Endothelial cell of umbilical vein (primary cell): ENCODE data around the gene RAB44. TPM values are rescaled to one million over a fixed set of nuclear protein-coding genes. Genes with fewer than 3 reads are reported as not detected.

Experiments used
- BruUV-seq: library from RNA; stranded (reverse); fragments of 400-500 nt; replicated peaks from 2 replicates; lab custom pipeline; 2021; lab: Mats Ljungman, UMichigan
- CTCF ChIA-PET: fragments of 300-600, 350-600 bp; sonication (Branson Sonifier 250); formaldehyde crosslinking; loops from one replicate; lab custom pipeline; 2021; ENCODE audit warnings: antibody characterized with exemption, inconsistent platforms; lab: Charles Lee
- POLR2A ChIA-PET: fragments of 300-600, 350-600 bp; sonication (Branson Sonifier 250); formaldehyde crosslinking; loops from one replicate; lab custom pipeline; 2021; ENCODE audit warnings: antibody characterized with exemption, inconsistent platforms; lab: Charles Lee
- DNase-seq: peaks from one replicate; pipeline ENCODE4 v3.0.0-alpha.2; 2011; ENCODE audit warnings: low read depth, low spot score
- FAIRE-seq: peaks from 2 replicates; lab custom pipeline; 2011; peaks lifted over from hg19 to GRCh38; lab: Jason Lieb, UNC
- H2AFZ ChIP-seq: 2 replicates; pipeline ENCODE4 v1.6.0; 2012; ENCODE audit warnings: low read depth, low read length, control low read depth, inconsistent platforms
- H3K27ac ChIP-seq: 2 replicates; pipeline ENCODE4 v1.5.1; 2011; ENCODE audit warnings: low read depth, mild to moderate bottlenecking, control low read depth, low read length, moderate library complexity; ENCODE audit not compliant: insufficient read depth
- H3K27me3 ChIP-seq, 2 experiments: 2 replicates each; pipeline versions ENCODE4 v1.6.0 to v1.6.1; 2011; ENCODE audit warnings: low read length in 2 of 2, mixed read lengths in 1 of 2; ENCODE audit not compliant: control insufficient read depth in 2 of 2, insufficient read depth in 2 of 2
- H3K36me3 ChIP-seq, 2 experiments: 2 replicates in 1 of 2; 3 replicates in 1 of 2; pipeline ENCODE4 v1.5.1; 2011; ENCODE audit warnings: low read length in 2 of 2, mild to moderate bottlenecking in 1 of 2, moderate library complexity in 1 of 2; ENCODE audit not compliant: control insufficient read depth in 2 of 2, insufficient read depth in 2 of 2; ENCODE audit errors: extremely low read depth in 1 of 2
- H3K4me1 ChIP-seq: 3 replicates; pipeline ENCODE4 v1.5.1; 2011; ENCODE audit warnings: mild to moderate bottlenecking, low read length; ENCODE audit not compliant: control insufficient read depth, insufficient read depth; ENCODE audit errors: extremely low read depth
- H3K4me2 ChIP-seq: 2 replicates; pipeline ENCODE4 v1.6.1; 2011; ENCODE audit warnings: low read length, control low read depth, mixed read lengths; ENCODE audit not compliant: insufficient read depth
- H3K4me3 ChIP-seq, 3 experiments: fragments of 200-600 bp in 1 of 3; sonication (generic), shearing (Covaris generic) in 1 of 3; replicated peaks in 1 of 3; 2 replicates each; pipeline ENCODE4 v1.5.1; 2011 to 2016; ENCODE audit warnings: control low read depth in 3 of 3, low read length in 3 of 3, mild to moderate bottlenecking in 2 of 3, inconsistent platforms in 1 of 3, low read depth in 1 of 3, moderate library complexity in 1 of 3; ENCODE audit not compliant: insufficient read depth in 1 of 3
- H3K79me2 ChIP-seq: 2 replicates; pipeline ENCODE4 v1.6.0; 2012; ENCODE audit warnings: low read length, inconsistent platforms; ENCODE audit not compliant: control insufficient read depth, insufficient read depth
- H3K9ac ChIP-seq: replicated peaks from 2 replicates; pipeline ENCODE3; 2011; ENCODE audit warnings: low read length, control low read depth; ENCODE audit not compliant: insufficient read depth; ENCODE audit errors: extremely low read depth
- H3K9me1 ChIP-seq: replicated peaks from 3 replicates; pipeline ENCODE4 v1.6.0; 2011; ENCODE audit warnings: mild to moderate bottlenecking, low read length; ENCODE audit not compliant: control insufficient read depth, insufficient read depth; ENCODE audit errors: extremely low read depth
- H3K9me3 ChIP-seq: replicated peaks from 2 replicates; pipeline ENCODE4 v1.5.1; 2012; ENCODE audit warnings: low read length, inconsistent platforms; ENCODE audit not compliant: control insufficient read depth, insufficient read depth
- H4K20me1 ChIP-seq: replicated peaks from 2 replicates; pipeline ENCODE3; 2011; ENCODE audit warnings: mild to moderate bottlenecking, low read length; ENCODE audit not compliant: control insufficient read depth, insufficient read depth; ENCODE audit errors: extremely low read depth
- CTCF ChIP-seq, 2 donors: IDR thresholded peaks; 1 replicate in 1 of 2; 2 replicates in 1 of 2; pipeline ENCODE4 v1.5.1; 2011; ENCODE audit warnings: low read length in 2 of 2, mild to moderate bottlenecking in 2 of 2, moderate library complexity in 2 of 2, control low read depth in 1 of 2, inconsistent platforms in 1 of 2, low read depth in 1 of 2; ENCODE audit not compliant: insufficient read depth in 1 of 2; ENCODE audit errors: extremely low read depth in 1 of 2
- EZH2 ChIP-seq: IDR thresholded peaks from 2 replicates; pipeline ENCODE4 v1.6.1; 2012; ENCODE audit warnings: borderline replicate concordance, low read depth, mild to moderate bottlenecking, moderate library complexity, low read length, inconsistent platforms; ENCODE audit not compliant: severe bottlenecking
- FOS ChIP-seq: IDR thresholded peaks from 2 replicates; pipeline ENCODE4 v1.6.1; 2011; ENCODE audit warnings: mild to moderate bottlenecking, low read length, moderate library complexity, borderline replicate concordance; ENCODE audit not compliant: insufficient read depth
- GATA2 ChIP-seq: IDR thresholded peaks from 2 replicates; pipeline ENCODE4 v1.7.0; 2011; ENCODE audit warnings: low read depth, mild to moderate bottlenecking, moderate library complexity, mixed read lengths, low read length; ENCODE audit not compliant: insufficient read length, insufficient read depth
- JUN ChIP-seq: IDR thresholded peaks from 2 replicates; pipeline ENCODE4 v1.6.1; 2011; ENCODE audit warnings: borderline replicate concordance, low read depth; ENCODE audit not compliant: insufficient read length, insufficient read depth
- MAX ChIP-seq: IDR thresholded peaks from 2 replicates; pipeline ENCODE4 v1.6.1; 2011; ENCODE audit not compliant: insufficient read depth, insufficient read length
- MYC ChIP-seq: IDR thresholded peaks from one replicate; pipeline ENCODE4 v1.6.1; 2011; ENCODE audit warnings: mild to moderate bottlenecking, low read depth, low read length
- POLR2A ChIP-seq: IDR thresholded peaks from 2 replicates; pipeline ENCODE4 v1.6.1; 2012; ENCODE audit warnings: low read depth, mild to moderate bottlenecking, control low read depth, low read length
- POLR2AphosphoS5 ChIP-seq: IDR thresholded peaks from 2 replicates; pipeline ENCODE4 v1.6.1; 2012; ENCODE audit warnings: low read depth, mild to moderate bottlenecking, control low read depth, low read length, moderate library complexity; ENCODE audit not compliant: insufficient read depth
- dilution Hi-C: fragments of 300-500 bp; cut with MboI; formaldehyde crosslinking; loops from one replicate; pipeline ENCODE4 v1.15.0; 2019; ENCODE audit warnings: low sequenced_read_pairs; ENCODE audit not compliant: extremely low pct_ligation_motif_present
- intact Hi-C: fragments of 100-400 bp; cut with micrococcal nuclease; formaldehyde crosslinking; loops from one replicate; pipeline ENCODE4 v1.10.0; 2022
- polyA plus RNA-seq, 4 experiments: library from polyadenylated mRNA; depleted of rRNA in 3 of 4; stranded (reverse) in 3 of 4; unstranded in 1 of 4; fragments of >200 nt; gene quantifications; 2 replicates each; pipeline versions ENCODE4 v1.2.1 to v1.2.3, GENCODE V29; 2011 to 2012; ENCODE audit warnings: missing spikeins in 1 of 4
- total RNA-seq: library from RNA; stranded (reverse); gene quantifications from 2 replicates; pipeline ENCODE4 v1.2.3, GENCODE V29; 2021

Gene RAB44
- total and polyA plus RNA-seq, 2 donors (not counting 3 experiments of a cell fraction or from before 2014, with no cell fraction given), result 0.03 to 0.11 TPM

- DNase-seq, result no peak
- H3K27me3 ChIP-seq, result no peaks in the 10 kb centered on the region
- no peak overlapping the region for H3K27ac ChIP-seq
- BruUV-seq, result no TSS peak
- dilution Hi-C loops, result no loop called here
- H4K20me1 ChIP-seq, result no peaks in the 10 kb centered on the region
- no peaks in the 10 kb centered on the region for H3K9me3 ChIP-seq
- H3K9me1 ChIP-seq, result no peaks in the 10 kb centered on the region
- H3K4me1 ChIP-seq, result peaks cover 42% of the 10 kb centered on the region
- no peaks in the 10 kb centered on the region for H3K36me3 ChIP-seq
- no peak overlapping the region for H2AFZ ChIP-seq
- TF ChIP-seq GATA2 (no peak), POLR2A (no peak), MAX (no peak), MYC (no peak), EZH2 (no peak), POLR2AphosphoS5 (no peak), CTCF (IDR thresholded peaks at IDR 0.05; ENCODE audit: extremely low read depth in 1 of 2, insufficient read depth in 1 of 2, low read depth in 1 of 2, low read length in 2 of 2) (no peak), JUN (no peak), FOS (no peak)
- H3K4me2 ChIP-seq, result no peak overlapping the region
- H3K4me3 ChIP-seq, result no peak overlapping the region
- ChIA-PET POLR2A (no interaction called here), CTCF (interaction anchor here (2.9 kb wide), 1 partner anchor 22 kb away, joined by 22 read pairs; no protein-coding TSS in a partner anchor)
- H3K9ac ChIP-seq, result no peak overlapping the region
- intact Hi-C loops, result no loop called here
- no peaks in the 10 kb centered on the region for H3K79me2 ChIP-seq
- FAIRE-seq, result no peak
These were observed 39.6 kb downstream of the RAB44 start for GRCh38 chr6:36737043-36737785.
